HL-60/S4 treated with retinoic acid at 250 ng/mL for 4 days and 3 days (cell line): ENCODE results near the gene PSMB10.
"Not testable (repeated sequence)": the region's sequence is repeated elsewhere in the genome, so short reads cannot be mapped to it uniquely, and the experiment has no call there.

Experiments used
- in situ Hi-C: fragments of 300-500 bp; cut with MboI; formaldehyde crosslinking; loops from 2 replicates; pipeline ENCODE4 v1.7.0; 2022; ENCODE audit warnings: low sequenced_read_pairs

PSMB10 gene

DNA sequence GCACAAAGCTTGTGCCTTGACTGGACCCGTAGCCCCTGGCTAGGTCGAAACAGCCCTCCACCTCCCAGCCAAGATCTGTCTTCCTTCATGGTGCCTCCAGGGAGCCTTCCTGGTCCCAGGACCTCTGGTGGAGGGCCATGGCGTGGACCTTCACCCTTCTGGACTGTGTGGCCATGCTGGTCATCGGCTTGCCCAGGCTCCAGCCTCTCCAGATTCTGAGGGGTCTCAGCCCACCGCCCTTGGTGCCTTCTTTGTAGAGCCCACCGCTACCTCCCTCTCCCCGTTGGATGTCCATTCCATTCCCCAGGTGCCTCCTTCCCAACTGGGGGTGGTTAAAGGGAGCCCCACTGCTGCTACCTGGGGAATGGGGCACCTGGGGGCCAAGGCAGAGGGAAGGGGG is 8.5 kb downstream of the PSMB10 start:
- in situ Hi-C loops, result loop anchor here (10.0 kb wide), 1 partner anchor 253 kb away; no protein-coding TSS in a partner anchor

DNA sequence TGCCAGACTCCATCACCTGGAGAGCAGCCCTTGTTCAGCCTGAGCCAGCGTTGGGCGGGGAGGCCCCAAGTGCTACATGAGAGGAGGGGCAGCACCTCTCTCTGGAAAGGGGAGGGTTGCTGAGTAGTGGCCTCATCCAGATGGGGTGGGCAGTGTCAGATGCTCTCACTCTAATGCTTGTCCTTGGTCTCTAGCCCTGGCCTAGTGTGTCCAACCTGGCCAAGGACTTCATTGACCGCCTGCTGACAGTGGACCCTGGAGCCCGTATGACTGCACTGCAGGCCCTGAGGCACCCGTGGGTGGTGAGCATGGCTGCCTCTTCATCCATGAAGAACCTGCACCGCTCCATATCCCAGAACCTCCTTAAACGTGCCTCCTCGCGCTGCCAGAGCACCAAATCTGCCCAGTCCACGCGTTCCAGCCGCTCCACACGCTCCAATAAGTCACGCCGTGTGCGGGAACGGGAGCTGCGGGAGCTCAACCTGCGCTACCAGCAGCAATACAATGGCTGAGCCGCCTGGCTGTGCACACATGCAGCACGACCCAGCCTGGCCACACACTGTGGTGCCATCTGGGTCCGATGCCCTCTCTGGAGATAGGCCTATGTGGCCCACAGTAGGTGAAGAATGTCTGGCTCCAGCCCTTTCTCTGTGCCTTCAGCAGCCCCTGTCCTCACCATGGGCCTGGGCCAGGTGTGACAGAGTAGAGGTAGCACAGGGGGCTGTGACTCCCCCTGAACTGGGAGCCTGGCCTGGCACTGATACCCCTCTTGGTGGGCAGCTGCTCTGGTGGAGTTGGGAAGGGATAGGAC is 9.3 kb downstream of the PSMB10 start:
- in situ Hi-C loops, result loop anchor here (10.0 kb wide), 1 partner anchor 253 kb away; no protein-coding TSS in a partner anchor

GRCh38 chr16:67926181-67926750 is 10.4 kb downstream of the PSMB10 start:
- in situ Hi-C loops, result loop anchor here (10.0 kb wide), 1 partner anchor 251 kb away; no protein-coding TSS in a partner anchor

- in situ Hi-C loops, result loop anchor here (10.0 kb wide), 1 partner anchor 250 kb away; no protein-coding TSS in a partner anchor
Measured at GRCh38 chr16:67924140-67924906, 12.3 kb downstream of the PSMB10 start.

GRCh38 chr16:67923414-67924116 is 13.1 kb downstream of the PSMB10 start:
- in situ Hi-C loops, result loop anchor here (10.0 kb wide), 1 partner anchor 249 kb away; no protein-coding TSS in a partner anchor

DNA sequence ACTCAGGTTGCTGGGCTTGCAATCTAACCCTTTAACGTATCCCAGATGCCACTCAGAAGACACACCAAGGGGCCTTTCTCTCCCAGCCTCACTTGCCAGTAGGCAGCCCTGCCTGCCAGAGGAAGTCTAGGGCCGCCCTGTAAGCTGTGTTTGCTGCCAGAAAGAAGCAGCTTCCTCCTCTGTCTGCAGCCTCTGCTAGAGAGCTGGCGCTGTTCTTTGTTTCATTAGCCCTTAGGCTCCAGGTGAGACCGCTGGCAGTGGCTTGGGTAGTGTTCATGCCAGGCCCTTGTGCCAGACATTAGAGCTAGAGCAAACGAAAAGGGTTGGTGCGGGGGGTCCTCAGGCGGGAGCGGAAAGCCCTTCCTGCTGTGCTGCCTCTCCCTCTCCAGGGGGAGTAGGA is 13.9 kb downstream of the PSMB10 start:
- in situ Hi-C loops, result loop anchor here (10.0 kb wide), 1 partner anchor 248 kb away; no protein-coding TSS in a partner anchor

GRCh38 chr16:67922221-67922620 is 14.4 kb downstream of the PSMB10 start:
- in situ Hi-C loops, result loop anchor here (10.0 kb wide), 1 partner anchor 247 kb away; no protein-coding TSS in a partner anchor

DNA sequence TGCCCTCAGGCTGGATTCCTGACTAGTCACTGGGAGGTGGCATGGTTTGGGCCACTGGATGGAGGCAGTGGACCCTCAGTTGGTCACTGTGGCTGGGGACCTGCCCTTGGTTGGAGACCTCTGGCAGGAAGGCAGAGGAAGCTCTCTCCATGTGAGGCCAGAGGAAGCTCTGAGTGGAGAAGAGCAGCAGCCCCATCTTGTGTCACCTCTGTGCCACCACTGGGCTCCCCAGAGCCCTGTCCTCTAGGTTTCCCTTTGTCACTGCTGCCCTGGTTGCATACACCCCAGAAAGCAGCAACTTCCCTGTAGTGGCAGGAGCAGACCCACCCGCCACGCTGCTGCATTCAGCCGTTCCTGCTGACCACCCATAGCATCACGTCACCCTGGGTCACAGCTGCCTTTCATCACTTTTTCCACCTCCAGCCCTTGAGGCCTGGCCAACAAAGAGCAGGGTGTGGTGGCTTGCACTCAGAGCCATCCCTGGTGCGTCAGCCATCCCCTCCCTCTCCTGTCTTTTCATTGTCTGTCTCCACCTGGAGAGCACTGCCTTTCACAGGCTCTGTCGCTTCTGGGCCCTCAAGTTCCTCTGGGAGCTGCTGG is 16.9 kb downstream of the PSMB10 start:
- in situ Hi-C loops, result loop anchor here (10.0 kb wide), 1 partner anchor 245 kb away; no protein-coding TSS in a partner anchor

DNA sequence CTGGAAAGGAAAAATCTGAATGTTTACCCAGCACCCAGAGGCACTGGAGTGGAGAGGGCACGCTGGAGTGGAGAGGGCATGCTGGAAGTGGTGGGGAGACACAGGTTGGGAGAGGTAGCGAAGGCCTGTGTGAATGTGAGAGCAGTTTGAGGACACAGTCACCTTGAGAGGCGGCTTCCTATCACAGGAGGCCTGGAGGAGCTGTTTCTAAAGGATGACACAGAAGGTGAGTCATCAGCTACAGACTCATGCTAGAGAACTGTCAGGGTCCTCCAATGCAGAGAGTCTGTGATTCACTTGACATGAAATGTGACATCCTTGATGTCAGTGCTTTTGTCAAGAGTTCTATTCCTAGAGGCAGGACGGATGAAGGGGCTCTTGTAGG is 18.8 kb downstream of the PSMB10 start:
- in situ Hi-C loops, result no loop called here

DNA sequence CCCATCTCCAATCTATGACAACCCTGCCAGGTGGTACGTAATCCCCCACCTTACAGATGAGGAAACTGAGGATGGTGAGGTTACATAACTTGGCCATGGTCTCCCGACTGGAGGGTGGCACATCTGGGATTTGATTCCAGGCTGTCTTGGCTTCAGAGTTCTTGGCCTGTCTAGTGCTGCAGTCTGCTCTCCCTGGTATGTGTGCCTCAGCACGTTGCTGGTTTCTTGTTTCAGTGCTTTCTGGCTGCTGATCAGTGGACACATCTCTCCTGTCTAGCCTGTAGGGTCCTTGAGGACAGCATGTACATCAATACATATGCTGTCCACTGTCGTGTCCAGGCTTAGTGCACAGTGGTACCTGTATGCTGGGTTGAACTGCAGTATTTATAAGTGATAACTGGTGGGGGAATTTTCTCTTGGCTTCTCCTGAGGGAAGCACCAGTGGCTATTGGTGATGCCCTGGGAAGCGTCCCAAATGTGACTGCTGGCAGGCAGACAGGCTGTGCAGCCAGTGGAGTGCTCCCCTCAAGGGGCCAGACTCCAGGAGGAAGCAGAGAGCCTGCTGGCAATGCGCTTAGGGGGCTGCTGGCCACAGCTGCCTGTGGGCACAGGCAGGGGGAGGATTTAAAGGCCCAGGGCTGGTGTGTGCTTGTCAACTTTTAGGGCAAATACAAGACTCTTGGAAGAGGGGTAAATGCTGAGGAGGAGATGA is 19.4 kb downstream of the PSMB10 start:
- in situ Hi-C loops, result no loop called here

GRCh38 chr16:67915831-67916723 is 20.6 kb downstream of the PSMB10 start:
- in situ Hi-C loops, result no loop called here

- in situ Hi-C loops, result not testable (repeated sequence)
Measured at GRCh38 chr16:67915496-67915769, 21.2 kb downstream of the PSMB10 start.

GRCh38 chr16:67914758-67915495 is 21.7 kb downstream of the PSMB10 start:
- in situ Hi-C loops, result no loop called here

- in situ Hi-C loops, result no loop called here
Measured at GRCh38 chr16:67910158-67910557, 26.5 kb downstream of the PSMB10 start.

GRCh38 chr16:67909056-67909742 is 27.5 kb downstream of the PSMB10 start:
- in situ Hi-C loops, result no loop called here

DNA sequence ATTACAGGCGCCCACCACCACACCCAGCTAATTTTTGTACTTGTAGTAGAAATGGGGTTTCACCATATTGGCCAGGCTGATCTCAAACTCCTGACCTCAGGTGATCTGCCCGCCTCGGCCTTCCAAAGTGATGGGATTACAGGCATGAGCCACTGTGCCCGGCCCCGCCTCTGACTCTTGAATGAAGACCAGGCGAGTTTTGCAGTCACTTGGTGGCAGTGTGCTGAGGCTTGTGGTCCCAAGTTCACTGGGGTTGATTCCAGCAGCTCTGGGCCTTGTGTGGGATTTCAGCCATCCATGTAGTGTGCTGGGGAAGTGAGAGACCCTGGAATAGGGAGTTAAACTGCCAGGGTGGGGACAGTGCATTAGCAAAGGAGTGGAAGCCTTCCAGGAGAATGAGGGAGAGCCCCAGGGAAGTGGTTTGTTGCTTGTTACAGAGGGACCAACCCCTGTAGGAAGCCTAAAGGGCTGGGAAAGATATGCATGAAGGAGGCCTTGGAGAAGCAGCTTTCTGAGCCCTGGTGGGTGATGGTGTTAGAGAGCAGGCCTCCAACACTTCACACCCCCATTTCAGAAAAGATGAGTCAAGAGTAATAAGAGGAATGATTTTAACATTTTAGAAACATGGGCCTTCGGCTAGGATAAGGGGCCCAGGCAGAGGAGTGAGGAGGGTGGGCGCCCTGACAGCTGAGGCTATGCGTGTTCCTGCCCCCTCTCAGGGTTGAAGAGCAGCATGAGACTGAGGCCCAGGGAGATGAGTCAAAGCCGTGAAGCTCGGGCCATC is 29.1 kb downstream of the PSMB10 start:
- in situ Hi-C loops, result no loop called here

DNA sequence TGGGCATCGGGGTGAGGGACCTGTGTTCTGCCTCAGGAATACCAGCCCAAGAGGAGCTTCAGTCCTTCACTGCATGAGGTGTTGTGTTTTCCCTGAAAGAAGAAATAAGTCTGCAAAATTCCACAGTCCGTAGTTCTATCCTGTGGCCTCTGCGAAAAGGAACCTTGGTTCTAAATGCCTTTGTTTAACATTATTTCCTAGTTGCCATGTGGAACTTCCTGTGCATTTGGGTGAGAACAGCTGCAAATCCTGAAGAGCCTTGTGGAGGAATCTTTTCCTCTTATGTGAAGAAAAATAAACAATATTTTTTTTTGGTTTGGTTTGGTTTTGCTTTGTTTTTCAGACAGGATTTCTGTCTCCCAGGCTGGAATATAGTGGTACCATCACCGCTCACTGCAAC is 33.8 kb downstream of the PSMB10 start:
- in situ Hi-C loops, result no loop called here
